ENCODE measurements around the gene C6orf89.

DNA sequence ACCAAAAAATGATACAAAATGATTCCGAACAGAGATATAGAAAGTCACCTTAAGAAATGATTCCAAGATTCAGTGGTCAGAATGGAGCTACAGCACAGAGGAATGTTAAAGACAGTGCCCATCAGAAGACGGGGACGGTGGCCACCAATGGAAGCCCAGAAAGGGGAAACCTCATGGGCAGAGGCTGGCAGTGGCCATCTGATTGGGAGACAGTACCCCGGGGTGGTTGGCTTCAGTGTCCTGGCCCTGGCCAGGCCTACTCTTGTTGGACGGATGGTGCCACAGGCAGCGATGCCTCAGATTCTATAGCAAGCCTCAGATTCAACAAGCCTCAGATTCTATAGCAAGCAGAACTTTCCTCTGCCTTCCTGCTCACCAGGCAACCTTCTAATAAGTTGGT lies 52.1 kb downstream of the C6orf89 start:
- no peak for TF ChIP-seq POLR2AphosphoS5 (IDR thresholded peaks at IDR 0.05)
- TF ChIP-seq, protein P1, sequence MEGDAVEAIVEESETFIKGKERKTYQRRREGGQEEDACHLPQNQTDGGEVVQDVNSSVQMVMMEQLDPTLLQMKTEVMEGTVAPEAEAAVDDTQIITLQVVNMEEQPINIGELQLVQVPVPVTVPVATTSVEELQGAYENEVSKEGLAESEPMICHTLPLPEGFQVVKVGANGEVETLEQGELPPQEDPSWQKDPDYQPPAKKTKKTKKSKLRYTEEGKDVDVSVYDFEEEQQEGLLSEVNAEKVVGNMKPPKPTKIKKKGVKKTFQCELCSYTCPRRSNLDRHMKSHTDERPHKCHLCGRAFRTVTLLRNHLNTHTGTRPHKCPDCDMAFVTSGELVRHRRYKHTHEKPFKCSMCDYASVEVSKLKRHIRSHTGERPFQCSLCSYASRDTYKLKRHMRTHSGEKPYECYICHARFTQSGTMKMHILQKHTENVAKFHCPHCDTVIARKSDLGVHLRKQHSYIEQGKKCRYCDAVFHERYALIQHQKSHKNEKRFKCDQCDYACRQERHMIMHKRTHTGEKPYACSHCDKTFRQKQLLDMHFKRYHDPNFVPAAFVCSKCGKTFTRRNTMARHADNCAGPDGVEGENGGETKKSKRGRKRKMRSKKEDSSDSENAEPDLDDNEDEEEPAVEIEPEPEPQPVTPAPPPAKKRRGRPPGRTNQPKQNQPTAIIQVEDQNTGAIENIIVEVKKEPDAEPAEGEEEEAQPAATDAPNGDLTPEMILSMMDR (IDR thresholded peaks at IDR 0.05), result no peak
